Heart right ventricle (tissue), 16 donors: Measurements from ENCODE around the gene ITGB5. TPM values are rescaled to one million over a fixed set of nuclear protein-coding genes. Genes with fewer than 3 reads are reported as not detected.

Source experiments
- ATAC-seq, 8 donors: fragments of 200-7000 bp; cut with Tn5 transposase; one replicate each; pipeline ENCODE4 v1.9.1; 2020; ENCODE audit warnings: mild to moderate bottlenecking in 8 of 8, moderate library complexity in 8 of 8, moderate number of reproducible peaks in 1 of 8
- DNase-seq, 2 donors: peaks; one replicate each; pipeline ENCODE4 v3.0.0-alpha.2; 2020
- H3K27ac ChIP-seq, 10 donors: fragments of 200-600 bp; sonication (generic) in 2 of 10; one replicate each; pipeline versions ENCODE4 v1.5.0 to v1.8.0; 2020 to 2022; ENCODE audit warnings: mild to moderate bottlenecking in 3 of 10
- H3K27me3 ChIP-seq, 7 donors: fragments of 200-600 bp; one replicate each; pipeline ENCODE4 v1.8.0; 2021 to 2022; ENCODE audit warnings: mild to moderate bottlenecking in 2 of 7
- H3K36me3 ChIP-seq, 9 donors: fragments of 200-600 bp; sonication (generic) in 1 of 9; one replicate each; pipeline versions ENCODE4 v1.5.0 to v1.8.0; 2020 to 2022; ENCODE audit warnings: mild to moderate bottlenecking in 2 of 9
- H3K4me1 ChIP-seq, 9 donors: fragments of 200-600 bp; sonication (generic) in 1 of 9; one replicate each; pipeline versions ENCODE4 v1.5.0 to v1.8.0; 2020 to 2022; ENCODE audit warnings: mild to moderate bottlenecking in 4 of 9
- H3K4me3 ChIP-seq, 10 donors: fragments of 200-600 bp; sonication (generic) in 2 of 10; one replicate each; pipeline versions ENCODE4 v1.5.0 to v1.8.0; 2020 to 2022; ENCODE audit warnings: mild to moderate bottlenecking in 7 of 10, moderate library complexity in 2 of 10
- H3K9me3 ChIP-seq, 11 donors: fragments of 200-600 bp in 10 of 11; sonication (generic) in 2 of 11; one replicate each; pipeline versions ENCODE4 v1.5.0 to v1.8.0; 2013 to 2022; ENCODE audit warnings: mild to moderate bottlenecking in 2 of 11, control low read depth in 1 of 11, moderate library complexity in 1 of 11
- WGBS, 2 donors: extraction: QIAGEN DNeasy Blood & Tissue Kit; methylation state at CpG; one replicate each; pipeline ENCODE4 v1.1.7; 2013; ENCODE audit warnings: inconsistent platforms in 1 of 2; 5-methylcytosine and 5-hydroxymethylcytosine counted together
- intact Hi-C, 10 donors: fragments of 100-400 bp; cut with DNase I; formaldehyde crosslinking; loops; one replicate each; pipeline versions ENCODE4 v1.11.1 to v1.14.2; 2022
- polyA plus RNA-seq, 2 donors: library from polyadenylated mRNA; stranded (reverse); fragments of 200-250 nt; gene quantifications; one replicate each; pipeline ENCODE4 v1.2.3, GENCODE V29; 2013
- total RNA-seq, 10 donors: library from RNA; stranded (reverse); fragmentation: NEBNext Ultra II Directional in 3 of 10; extraction: Animal tissue kit (Norgen Biotek cat#: 25700) in 3 of 10; gene quantifications; one replicate each; pipeline versions ENCODE4 v1.2.1 to v1.2.4, GENCODE V29; 2021 to 2023
- TF ChIP-seq, protein P1 (sequence below), 9 donors: fragments of 200-600 bp; sonication (generic) in 2 of 9; IDR thresholded peaks; one replicate each; pipeline versions ENCODE4 v1.5.0 to v1.8.0; 2021 to 2022; ENCODE audit warnings: antibody characterized with exemption in 9 of 9, mild to moderate bottlenecking in 5 of 9, moderate library complexity in 1 of 9
- donor health status: Arrhythmogenic right ventricular cardiomyopathy.
- donor health status: ischemic (EF 13 %, LVEDD 7.1; RV severe dilation, severe dysfunction).
- donor health status: healthy with polysubstance abuse.
- donor health status: DM: no; HTN: yes; CAD: no.
- donor health status: DM: no; HTN: no; CAD: no.
- donor health status: ischemic (EF 25% LVEDD 6.9; RV normal size, moderate dysfunction).
- donor health status: ischemic (EF 25% LVEDD 5.7; RV mildly dilated, moderate dysfunction).
- donor health status: healthy.
- donor health status: DM: yes; HTN: yes; CAD: no.
- donor health status: Ischemic cardiomyopathy.
- donor health status: ischemic (EF 35%, LVEDD 5.7; RV mildly dilated, moderate dysfunction).
- donor health status: nonischemic (EF 11% LVEDD 7.7; RV severe dilation, severe dysfunction).
- donor health status: DM: yes; HTN: yes; CAD: no.
- donor health status: PGD.
- donor health status: ischemic (EF 29% LVEDD 5.4; RV normal size, mild dysfunction).
- donor health status: nonischemic (EF 23%, LVEDD 6.1; RV moderate dilation, normal function).

ITGB5 gene
- total and polyA plus RNA-seq, 12 donors, result 18.5 to 154 (median 108) TPM

DNA sequence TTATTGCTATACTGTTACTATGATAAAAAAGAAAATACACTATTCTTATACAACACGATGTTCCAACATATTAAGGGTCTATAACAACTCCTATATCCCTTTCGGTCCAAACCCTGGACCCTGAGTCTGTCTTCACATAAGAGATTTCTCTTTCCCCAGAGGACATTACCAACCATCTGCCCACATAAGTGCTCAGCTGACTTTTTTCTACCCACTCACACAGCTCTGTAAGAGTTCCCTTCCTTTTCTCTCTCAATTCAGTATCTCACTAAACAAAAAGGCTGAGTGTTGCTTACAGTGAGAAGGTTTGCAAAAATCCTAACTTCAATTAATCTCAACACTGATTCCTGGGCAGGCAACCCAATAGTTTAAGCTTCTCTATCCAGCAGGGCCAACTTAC is 30.5 kb downstream of the ITGB5 start:
- Histone ChIP-seq H3K36me3 (peaks cover 0 to 56% (median 11%) of the 10 kb centered on the region in 9 donors), H3K27me3 (no peaks in the 10 kb centered on the region), H3K4me3 (no peak overlapping the region), H3K27ac (no peak overlapping the region), H3K4me1 (peaks cover 8 to 57% (median 40%) of the 10 kb centered on the region in 9 donors), H3K9me3 (no peaks in the 10 kb centered on the region)
- intact Hi-C loops, result no loop called here
- no peak for ATAC-seq
- TF ChIP-seq, protein P1, sequence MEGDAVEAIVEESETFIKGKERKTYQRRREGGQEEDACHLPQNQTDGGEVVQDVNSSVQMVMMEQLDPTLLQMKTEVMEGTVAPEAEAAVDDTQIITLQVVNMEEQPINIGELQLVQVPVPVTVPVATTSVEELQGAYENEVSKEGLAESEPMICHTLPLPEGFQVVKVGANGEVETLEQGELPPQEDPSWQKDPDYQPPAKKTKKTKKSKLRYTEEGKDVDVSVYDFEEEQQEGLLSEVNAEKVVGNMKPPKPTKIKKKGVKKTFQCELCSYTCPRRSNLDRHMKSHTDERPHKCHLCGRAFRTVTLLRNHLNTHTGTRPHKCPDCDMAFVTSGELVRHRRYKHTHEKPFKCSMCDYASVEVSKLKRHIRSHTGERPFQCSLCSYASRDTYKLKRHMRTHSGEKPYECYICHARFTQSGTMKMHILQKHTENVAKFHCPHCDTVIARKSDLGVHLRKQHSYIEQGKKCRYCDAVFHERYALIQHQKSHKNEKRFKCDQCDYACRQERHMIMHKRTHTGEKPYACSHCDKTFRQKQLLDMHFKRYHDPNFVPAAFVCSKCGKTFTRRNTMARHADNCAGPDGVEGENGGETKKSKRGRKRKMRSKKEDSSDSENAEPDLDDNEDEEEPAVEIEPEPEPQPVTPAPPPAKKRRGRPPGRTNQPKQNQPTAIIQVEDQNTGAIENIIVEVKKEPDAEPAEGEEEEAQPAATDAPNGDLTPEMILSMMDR (IDR thresholded peaks at IDR 0.05), result no peak
- DNase-seq, result no peak
- 96 to 97% methylated on average over 2 of the region's 2 CpGs for WGBS, 2 donors

DNA sequence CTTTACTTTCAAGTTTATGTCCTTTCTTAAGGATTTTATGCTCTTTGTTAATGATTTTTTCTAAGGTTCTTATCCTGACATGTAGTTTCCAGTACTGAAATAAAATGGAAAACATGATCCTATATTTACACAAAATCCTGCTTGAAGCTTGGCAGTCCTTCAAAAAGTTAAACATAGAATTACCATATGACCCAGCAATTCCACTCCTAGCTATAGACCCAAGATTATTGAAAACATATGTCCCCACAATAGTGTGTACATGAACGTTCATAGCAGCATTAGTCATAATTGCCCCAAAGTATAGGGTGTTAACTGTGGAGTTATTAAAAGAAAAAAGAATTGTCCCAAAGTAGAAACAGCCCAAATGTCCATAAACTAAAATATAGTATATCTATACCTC is 33.2 kb downstream of the ITGB5 start:
- Histone ChIP-seq H3K4me3 (no peak overlapping the region), H3K4me1 (peaks cover under 1 to 54% (median 20%) of the 10 kb centered on the region in 9 donors), H3K27ac (no peak overlapping the region), H3K27me3 (no peaks in the 10 kb centered on the region), H3K9me3 (no peaks in the 10 kb centered on the region), H3K36me3 (peaks cover 0 to 55% (median 11%) of the 10 kb centered on the region in 9 donors)
- DNase-seq, result no peak
- TF ChIP-seq, protein P1 (IDR thresholded peaks at IDR 0.05), result no peak
- WGBS, 2 donors, result 80 to 86% methylated on average over 1 of the region's 1 CpG
- intact Hi-C loops, result loop anchor here in 1 of 10 donors (5.0 kb wide), 1 partner anchor 33 kb away; the partner anchor contains the start of gene ITGB5
- ATAC-seq, result no peak

DNA sequence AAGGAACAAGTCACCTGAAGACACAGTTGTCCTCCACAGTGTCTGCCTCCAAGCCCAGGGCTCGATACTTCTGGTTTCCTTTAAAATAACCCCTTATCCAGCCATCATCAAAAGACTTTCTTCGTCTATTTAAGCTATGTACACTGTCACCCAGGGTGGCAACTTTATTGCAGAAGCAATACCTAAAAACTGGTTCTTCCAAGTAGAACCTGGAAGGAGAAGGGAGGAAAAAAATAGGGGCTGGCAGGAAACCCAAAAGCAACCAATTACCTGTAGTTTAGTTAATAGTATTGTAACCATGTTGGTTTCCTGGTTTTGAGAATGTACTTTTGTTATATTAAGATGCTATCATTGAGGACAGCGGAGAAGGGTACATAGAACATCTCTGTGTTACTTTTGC is 33.7 kb downstream of the ITGB5 start:
- 93 to 97% methylated on average over 3 of the region's 3 CpGs for WGBS, 2 donors
- no peaks in the 10 kb centered on the region for H3K9me3 ChIP-seq
- H3K27me3 ChIP-seq, result no peaks in the 10 kb centered on the region
- TF ChIP-seq, protein P1 (IDR thresholded peaks at IDR 0.05), result no peak
- ATAC-seq (no peak), DNase-seq (no peak)
- no peak overlapping the region for H3K27ac ChIP-seq
- peaks cover 0 to 55% (median 11%) of the 10 kb centered on the region in 9 donors for H3K36me3 ChIP-seq
- intact Hi-C loops, result loop anchor here in 1 of 10 donors (5.0 kb wide), 1 partner anchor 34 kb away; the partner anchor contains the start of gene ITGB5
- peaks cover 0 to 48% (median 15%) of the 10 kb centered on the region in 9 donors for H3K4me1 ChIP-seq
- H3K4me3 ChIP-seq, result no peak overlapping the region

DNA sequence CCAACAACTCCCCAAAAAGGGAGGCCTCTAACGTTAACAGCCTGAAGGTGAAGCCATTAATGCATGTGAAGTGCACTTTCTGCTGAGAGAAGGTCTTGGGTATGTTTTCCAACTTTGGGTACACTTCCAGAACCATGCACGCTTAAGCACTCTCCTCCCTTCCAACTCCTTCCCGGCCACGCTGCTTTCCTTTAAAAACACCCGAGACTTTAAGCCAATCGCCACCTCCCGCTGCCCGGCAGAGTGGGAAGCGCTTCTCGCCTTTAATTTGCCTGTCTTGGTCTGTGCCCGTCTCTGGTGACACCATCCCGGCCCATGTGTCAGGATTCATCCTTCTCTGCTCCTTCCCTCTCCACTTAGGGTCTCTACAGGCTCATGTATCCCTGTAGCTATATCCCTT is 35.3 kb downstream of the ITGB5 start:
- Histone ChIP-seq H3K4me1 (peaks cover 0 to 33% (median 8%) of the 10 kb centered on the region in 9 donors), H3K27ac (peak overlapping the region in 1 of 10 donors; percentile 52), H3K4me3 (no peak overlapping the region), H3K36me3 (peaks cover 0 to 61% (median 20%) of the 10 kb centered on the region in 9 donors), H3K27me3 (no peaks in the 10 kb centered on the region), H3K9me3 (no peaks in the 10 kb centered on the region)
- WGBS, 2 donors, result 87 to 92% methylated on average over 12 of the region's 12 CpGs
- TF ChIP-seq, protein P1 (IDR thresholded peaks at IDR 0.05), result no peak
- no peak for DNase-seq
- peak in 3 of 8 donors; percentile 8 to 36 (median 28) for ATAC-seq
- intact Hi-C loops, result loop anchor here in 1 of 10 donors (5.0 kb wide), 1 partner anchor 35 kb away; the partner anchor contains the start of gene ITGB5
